ENCODE measurements around the gene CCDC43.
"Not testable (repeated sequence)": the region's sequence is repeated elsewhere in the genome, so short reads cannot be mapped to it uniquely, and the experiment has no call there.

The CCDC43 gene

DNA sequence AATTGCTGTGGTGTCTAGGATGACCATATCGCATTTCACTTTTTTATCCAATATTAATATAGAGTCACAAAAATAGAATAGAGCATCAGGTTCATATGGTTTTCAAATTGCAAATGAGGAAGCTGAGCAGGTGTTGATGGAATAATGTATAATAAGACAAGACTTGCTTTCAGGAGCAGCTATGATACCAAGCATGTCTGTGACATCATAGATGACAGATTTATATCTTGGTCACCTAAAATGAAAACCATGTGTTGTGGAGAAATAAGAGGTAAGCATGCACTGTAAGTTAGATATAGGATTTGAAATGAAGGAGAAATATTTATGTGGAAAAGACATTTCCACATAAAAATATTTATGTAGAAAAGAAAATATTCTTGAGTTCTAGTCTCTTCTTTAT, 24.7 kb downstream of the CCDC43 start:
- no peak for DNase-seq

DNA sequence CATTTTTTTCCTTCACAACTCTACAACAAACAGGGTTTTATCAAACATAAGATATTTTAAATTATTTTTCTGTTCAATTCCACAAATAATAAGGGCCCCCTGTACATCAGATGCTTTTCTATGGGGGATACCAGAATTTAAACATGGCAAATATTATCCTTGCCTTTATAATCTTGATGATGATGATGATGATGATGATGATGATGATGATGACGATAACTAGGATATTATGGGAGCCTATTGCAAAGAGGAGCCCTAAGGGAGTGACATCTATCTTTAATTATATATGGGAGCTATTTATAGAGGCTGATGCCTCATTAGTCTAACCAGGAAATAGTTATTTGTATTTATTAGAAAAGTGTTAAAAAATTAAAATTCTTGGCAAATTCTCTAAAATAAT, 26.5 kb downstream of the CCDC43 start:
- DNase-seq = no peak

DNA sequence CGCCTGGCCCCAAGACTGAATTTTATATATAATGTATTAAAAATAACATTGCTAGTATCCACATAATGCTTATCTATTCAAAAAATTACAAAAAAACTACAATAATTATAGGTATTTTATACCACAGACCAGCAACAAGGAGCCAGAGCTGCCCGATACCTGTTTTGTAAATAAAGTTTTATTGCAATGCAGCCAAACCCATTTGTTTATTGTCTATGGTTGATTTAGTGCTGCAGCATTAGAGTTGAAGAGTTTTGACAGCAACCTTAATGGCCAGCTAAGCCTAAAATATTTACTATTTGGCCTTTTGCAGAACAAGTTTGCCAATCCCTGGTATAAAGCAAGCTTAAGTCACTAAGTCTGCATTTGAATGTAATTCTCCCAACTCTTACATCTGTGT, 27.7 kb downstream of the CCDC43 start:
- no peak for DNase-seq

DNA sequence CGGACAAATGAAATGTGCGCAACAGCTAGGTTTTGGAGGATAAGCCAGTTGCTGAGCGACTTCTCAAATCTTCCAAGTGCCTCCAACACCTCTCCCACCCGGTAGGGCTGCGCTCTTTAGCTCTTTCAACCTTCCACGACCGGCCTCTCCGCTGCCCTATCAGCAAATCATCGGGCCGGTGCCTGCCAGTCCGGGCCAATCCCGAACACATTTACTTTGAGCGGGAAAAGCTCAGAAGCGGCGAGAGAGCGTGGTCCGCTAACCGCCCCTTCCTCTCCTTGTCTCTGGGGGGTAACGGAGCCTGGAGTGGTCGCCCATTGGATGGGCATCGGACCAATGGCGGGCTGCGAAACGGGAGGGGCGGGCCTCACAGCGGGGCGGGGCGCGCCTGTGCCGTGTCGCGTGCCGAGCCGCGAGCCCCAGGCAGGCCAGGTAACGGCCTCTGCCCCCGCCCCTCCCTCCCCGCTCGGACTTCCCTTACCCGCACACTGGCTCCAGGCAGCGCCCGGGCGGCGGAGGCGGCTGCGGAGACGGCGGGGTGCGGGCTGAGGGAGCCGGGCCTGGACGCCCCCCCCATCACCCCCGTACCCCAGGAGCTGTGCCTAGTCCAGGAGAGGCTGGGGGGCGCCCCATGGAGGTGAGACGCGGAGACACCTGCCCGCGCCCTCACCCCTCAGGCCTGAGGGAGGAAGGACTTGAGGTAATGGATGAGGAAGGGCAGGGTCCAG, 33.4 kb downstream of the CCDC43 start, which contains the start of gene MEIOC:
MEIOC (plus strand) TSS at position 486 of the 728 bp plus-strand sequence; CDS start at position 632, 146 bp downstream.
- DNase-seq = peak; percentile 60

DNA sequence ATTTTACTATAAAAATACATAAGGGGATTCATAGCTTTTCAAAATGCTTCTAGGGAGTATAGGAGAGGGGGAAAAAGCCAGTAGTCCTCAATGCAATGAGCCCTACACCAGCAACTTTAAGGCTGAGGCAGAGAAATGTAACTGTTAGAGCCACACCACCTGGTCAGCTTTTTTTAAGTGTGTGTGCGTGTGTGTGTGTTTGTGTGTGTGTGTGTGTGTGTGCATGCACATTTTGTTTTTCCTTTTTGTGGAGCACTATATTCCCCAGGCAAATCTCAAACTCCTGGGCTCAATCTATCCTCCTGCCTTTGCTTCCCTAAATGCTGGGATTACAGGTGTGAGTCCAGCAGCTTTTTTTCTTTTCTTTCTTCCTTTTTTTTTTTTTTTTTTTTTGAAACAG, 35.6 kb downstream of the CCDC43 start:
- no peak for DNase-seq

DNA sequence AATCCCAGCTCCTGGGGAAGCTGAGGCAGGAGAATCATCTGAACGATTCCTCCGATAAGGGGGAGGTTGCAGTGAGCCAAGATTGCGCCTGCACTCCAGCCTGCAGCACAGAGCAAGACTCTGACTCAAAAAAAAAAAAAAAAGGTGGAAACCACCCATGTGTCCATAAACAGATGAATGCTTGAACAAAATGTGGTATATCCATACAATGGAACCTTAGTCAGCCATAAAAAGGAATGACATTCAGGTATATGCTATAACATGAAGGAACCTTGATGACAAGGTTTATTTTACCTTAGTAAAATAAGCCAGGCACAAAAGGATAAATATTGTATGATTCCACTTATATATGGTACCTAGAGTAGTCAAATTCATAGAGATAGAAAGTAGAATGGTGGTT, 36.2 kb downstream of the CCDC43 start:
- DNase-seq = no peak

DNA sequence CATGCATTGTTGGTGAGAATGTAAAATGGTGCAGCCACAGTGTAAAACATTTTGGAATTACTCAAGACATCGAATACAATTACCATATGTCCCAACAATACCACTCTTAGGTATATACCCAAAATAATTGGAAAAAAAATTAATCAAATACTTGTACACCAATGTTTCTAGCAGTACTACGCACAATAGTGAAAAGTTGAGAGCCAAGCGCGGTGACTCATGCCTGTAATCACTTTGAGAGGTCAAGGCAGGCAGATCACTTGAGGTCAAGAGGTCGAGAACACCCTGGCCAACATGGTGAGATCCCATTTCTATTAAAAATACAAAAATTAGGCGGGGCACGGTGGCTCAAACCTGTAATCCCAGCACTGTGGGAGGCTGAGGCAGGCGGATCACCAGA, 36.8 kb downstream of the CCDC43 start:
- DNase-seq = no peak

DNA sequence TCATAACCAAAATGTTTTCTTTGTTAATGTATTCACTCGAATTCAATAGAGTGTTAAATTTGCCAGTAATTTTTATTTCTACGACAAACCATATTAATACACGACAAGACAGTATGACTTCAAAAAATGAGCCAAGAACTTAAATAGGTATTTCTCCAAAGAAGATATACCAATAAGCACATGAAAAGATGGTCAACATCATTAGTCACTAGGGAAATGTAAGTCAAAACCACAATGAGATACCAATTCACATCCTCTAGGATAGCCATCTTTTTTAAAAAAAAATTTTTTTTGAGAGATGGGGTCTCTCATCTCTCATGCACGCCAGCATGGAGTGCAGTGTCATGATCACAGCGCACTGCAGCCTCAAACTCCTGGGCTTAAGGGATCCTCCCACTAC, 38.3 kb downstream of the CCDC43 start:
- no peak for DNase-seq

DNA sequence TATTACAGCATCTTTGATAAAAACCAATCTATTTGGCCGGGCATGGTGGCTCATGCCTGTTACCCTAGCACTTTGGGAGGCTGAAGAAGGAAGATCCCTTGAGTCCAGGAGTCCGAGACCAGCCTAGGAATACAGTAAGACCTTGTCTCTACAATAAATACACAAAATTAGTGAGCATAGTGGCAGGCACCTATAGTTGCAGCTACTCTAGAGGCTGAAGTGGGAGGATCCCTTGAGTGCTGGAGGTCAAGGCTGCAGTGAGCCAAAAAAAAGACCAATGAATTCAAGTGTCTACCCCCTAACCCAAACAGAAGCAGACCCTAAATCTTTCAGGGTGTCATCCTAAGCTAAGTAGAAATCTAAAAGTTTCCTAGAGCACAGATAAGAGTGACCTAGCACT, 40.6 kb downstream of the CCDC43 start:
- DNase-seq = no peak

DNA sequence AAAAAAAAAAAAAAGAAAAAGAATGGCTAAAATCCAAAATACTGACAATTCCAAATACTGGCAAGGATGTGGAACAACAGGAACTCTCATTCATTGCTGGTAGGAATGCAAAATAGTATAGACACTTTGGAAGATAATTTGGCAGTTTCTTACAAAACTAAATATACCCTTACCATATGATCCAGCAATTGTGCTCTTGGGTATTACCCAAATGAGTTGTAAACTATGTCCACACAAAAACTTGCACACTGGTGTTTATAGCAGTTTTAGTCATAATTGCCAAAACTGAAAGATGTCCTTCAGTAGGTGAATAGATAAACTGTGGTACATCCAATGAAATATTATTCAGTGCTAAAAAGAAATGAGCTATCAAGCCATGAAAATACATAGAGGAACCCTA, 41.8 kb downstream of the CCDC43 start:
- no peak for DNase-seq

DNA sequence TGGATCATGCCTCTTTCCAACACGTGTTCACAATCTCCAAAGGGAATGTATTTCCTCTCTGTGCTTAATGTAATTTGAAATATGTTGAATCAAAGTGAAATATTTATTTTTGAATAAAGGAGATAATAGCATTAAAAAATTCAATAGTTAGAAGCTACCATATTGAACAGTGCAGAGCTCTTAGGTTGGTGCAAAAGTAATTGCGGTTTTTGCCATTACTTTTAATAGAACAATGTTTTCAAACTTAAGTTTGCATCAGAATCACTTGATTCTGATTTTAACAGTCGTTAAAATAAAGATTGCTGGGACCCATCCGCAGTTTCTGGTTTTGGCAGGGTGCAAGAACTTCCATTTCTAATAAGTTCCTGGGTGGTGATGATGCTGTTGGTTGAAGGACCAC, 43.3 kb downstream of the CCDC43 start:
- no peak for DNase-seq

DNA sequence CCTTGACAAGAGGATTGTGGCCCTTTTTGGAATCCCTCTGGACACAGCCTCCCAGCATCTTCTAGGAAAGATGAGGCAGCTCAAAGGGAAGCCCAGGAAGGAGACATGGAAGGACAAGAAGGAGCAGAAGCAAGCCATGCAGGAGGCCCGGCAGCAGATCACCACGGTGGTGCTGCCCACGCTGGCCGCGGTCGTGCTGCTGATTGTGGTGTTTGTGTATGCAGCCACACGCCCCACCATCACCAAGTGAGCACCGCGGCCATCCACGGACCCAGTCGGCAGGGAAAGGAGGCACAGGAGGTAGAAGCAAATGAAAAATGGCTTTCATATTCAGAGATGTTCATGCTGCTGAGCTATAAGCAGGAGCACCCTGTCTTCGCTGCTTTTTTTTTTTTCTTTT, 44.2 kb downstream of the CCDC43 start:
- DNase-seq = no peak

DNA sequence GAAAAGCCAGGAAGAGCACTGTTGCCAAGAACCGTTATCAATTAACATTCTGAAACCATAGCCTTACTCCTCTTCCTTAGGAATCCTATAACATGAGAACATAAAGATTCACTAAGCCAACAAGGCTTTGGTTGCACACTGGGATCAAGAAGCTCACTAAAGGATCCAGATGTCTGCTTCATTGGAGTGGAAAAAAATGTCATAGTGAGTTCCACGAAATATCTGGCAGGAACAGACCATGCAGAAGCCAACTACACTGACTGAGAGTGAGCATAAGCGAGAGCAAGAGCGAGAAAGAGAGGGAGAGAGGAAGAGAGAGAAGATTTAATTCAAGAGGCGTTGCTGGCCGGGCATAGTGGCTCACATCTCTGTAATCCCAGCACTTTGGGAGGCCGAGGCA, 46.7 kb downstream of the CCDC43 start:
- DNase-seq = no peak

DNA sequence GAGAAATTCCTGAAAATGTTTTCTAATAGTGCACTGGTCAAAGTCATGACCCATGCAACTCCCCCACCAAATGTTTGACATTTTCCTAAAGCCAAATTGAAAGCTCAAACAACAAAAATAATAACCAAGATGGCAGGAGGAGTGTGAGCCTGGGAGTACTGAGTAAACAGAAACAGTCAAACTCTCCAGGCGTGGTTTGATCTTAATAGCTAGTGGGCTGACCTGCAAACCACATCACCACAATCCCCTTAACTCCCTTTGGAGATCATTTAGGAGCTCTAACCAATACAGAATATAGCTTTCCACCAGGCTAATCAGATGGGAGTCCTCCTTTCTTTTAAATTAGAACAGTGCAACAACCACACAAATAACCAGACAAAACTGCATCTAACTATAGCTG, 52.5 kb downstream of the CCDC43 start:
- DNase-seq = no peak

DNA sequence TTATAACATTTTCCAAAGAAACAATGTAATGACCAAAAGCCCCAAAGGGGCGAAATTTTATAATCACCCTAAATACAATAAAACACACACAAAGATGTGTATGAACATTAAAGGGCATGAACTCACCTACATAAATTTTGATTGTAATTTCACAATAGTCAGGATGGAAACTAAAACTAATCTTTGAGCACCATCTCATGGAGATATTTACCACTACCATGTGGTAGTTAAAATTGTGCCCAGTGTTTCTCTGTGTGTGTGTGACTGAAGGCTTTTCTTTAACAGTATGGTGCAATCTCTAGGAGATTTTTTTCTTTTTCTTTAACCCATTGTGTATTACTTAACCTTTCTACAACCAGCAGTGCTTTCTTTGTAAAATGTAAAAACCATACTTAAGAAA, 53.0 kb downstream of the CCDC43 start:
- DNase-seq = no peak

DNA sequence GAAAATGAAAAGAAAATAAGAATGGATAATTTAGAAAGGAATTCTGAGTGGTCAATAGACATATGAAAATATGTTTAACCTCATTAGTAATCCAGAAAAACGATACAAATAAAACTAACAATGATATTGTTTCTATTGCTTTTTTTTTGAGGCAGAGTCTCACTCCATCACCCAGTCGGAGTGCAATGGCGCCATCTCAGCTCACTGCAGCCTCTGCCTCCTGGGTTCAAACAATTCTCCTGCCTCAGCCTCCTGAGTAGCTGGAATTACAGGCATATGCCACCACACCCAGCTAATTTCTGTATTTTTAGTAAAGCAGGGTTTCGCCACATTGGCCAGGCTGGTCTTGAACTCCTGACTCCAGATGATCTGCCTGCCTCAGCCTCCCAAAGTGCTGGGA, 55.2 kb downstream of the CCDC43 start:
- not testable (repeated sequence) for DNase-seq

DNA sequence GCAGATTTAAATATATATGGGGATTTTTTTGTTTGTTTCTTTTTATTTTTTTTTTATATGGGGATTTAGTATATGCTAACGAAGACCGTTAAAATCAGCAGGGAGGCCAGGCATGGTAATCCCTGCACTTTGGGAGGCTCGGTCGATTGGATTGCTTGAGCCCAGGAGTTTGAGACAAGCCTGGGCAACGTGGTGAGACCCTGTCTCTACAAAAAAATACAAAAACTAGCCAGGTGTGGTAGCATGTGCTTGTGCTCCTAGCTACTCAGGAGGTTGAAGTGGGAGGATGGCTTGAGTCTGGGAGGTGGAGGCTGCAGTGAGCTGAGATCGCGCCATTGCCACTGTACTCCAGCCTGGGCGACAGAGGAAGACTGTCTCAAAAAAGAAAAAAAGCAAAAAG, 55.6 kb downstream of the CCDC43 start:
- DNase-seq = no peak

DNA sequence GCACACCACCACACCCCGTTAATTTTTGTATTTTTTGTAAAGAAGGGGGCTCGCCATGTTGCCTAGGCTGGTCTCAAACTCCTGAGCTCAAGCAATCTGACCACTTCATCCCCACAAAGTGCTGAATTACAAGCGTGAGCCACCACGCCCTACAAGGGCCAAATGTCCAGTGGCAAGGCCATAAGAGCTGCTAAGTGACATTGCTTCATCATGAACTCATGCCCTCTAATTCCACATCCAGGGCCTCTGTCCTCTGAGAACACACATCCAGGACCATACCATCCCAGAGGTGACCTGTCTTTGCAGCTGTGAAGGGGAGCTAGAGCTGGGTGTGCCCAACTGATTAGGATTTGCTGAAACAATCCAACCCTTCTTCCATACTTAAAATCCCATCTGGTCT, 58.9 kb downstream of the CCDC43 start:
- DNase-seq = no peak

DNA sequence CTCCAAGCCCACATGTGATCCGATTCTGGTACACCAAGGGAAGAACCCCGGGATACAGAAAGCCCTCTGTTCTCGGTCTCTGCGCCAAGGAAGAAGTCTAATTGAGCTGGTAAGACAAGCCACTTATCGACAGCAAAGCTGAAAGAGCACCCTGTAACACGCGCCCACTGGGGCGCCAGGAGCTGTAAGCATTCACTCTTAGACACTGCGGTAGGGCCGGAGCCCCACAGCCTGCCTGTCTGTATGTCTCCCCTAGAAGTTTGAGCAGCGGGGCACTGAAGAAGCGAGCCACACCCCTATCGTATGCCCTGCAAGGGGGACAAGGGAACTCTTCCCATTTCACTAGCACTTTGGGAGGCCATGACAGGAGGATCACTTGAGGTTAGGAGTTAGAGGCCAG, 60.3 kb downstream of the CCDC43 start:
- DNase-seq = no peak

DNA sequence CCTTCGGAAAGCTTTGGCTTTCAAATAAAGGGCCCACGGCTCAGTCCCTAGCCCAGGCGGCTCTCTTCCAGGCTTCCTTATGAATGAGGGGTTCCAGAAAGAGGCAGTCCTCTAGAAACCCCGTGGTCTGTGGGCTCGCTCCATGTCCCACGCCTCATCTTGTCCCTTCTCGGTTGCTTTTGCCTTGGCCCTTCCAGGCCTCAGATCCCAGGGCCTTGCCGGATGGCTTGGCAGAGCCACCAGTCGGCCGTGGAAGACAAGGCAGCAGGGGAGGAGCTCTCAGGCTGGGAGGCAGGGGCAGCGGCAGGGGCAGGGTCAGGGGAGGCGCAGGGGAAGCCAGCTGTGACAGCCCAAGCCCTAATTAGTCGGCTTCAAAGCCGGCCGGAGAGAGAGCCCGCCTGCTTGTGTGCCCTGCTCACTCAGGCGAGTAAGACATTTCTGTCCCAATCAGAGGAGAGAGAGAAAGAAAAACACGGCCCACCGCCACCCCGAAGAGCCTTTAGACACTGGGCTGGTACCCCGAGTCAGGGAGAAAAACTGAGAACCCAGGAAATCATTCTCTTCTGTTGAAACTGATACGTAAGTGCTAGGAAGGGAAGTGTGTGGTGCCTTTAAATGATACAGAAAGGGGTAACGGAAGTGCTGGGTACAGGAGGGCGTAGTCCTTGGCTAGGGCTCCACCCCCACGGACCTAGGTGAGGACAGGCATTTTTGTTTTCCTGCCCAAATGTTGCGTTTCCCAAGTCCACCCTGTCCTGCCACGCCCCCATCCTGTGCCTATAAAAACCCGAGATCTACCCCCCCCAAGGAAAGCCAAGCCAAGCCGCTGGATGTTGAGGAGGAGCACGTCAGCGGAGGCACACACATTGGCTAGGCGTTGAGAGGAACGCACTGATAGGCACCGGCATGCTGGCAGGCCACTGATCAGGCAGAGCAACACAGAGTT, 61.1 kb downstream of the CCDC43 start:
- no peak for DNase-seq

DNA sequence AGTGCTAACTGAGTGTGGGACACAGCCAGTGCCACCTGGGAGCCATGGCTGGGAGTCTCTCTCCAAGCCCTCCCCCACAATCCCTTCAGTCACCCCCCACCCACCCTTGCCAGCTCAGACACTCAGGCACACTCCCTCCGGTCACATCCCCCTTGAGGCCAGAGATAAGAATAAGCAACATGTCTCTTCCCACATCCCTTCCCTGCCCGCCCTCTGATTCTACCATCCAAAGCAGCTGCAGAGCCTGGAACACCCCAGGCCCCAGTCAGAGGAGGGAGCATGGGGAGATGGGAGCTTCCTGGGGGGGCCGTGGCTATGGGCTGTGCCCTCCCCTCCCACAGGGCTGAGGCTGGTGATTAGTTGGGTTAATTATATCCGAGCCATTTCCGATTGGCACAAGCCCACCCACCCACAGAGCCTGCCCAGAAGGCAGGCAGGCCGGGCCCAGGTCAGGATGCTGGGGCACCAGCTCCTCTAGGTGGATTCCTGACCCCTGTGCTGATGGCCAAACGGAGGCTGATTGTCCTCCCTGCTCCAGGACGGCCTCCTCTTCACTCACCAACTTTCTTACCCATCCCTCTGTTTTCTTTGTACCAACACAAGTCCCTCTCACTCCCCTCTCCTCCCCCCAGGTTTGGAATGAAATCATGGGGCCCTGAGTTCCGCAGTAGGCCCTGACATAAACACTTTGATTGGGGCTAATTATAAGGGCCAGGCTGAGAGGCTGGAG, 61.9 kb downstream of the CCDC43 start:
- no peak for DNase-seq

Measured in activated CD4-positive, alpha-beta T cell treated with anti-CD3 and anti-CD28 coated beads for 48 hours (primary cell).